Cardiac fibroblast (primary cell): Measurements from ENCODE around the gene CBL.

Experiments
- DNase-seq, 2 donors: peaks; one replicate each; pipeline versions ENCODE4 v3.0.0 to v3.0.0-alpha.2; 2010; ENCODE audit warnings: low read depth in 2 of 2
- H3K4me3 ChIP-seq, 2 donors: replicated peaks in 1 of 2; 1 replicate in 1 of 2; 2 replicates in 1 of 2; pipeline ENCODE4 v1.5.1; 2011; ENCODE audit warnings: low read depth in 2 of 2, low read length in 2 of 2, mild to moderate bottlenecking in 2 of 2, moderate library complexity in 1 of 2
- CTCF ChIP-seq: IDR thresholded peaks from one replicate; pipeline ENCODE4 v1.5.1; 2011; ENCODE audit warnings: low read depth, mild to moderate bottlenecking, low read length, inconsistent platforms

Gene CBL

GRCh38 chr11:119342362-119343130, 136.4 kb downstream of the CBL start:
- H3K4me3 ChIP-seq, result no peak overlapping the region
- no peak for DNase-seq
- TF ChIP-seq CTCF, result no peak

GRCh38 chr11:119343726-119344125, 137.6 kb downstream of the CBL start:
- no peak overlapping the region for H3K4me3 ChIP-seq
- TF ChIP-seq CTCF, result no peak
- DNase-seq, result no peak

GRCh38 chr11:119344291-119345010, 138.3 kb downstream of the CBL start:
- no peak for DNase-seq
- no peak overlapping the region for H3K4me3 ChIP-seq

GRCh38 chr11:119345685-119346084, 139.5 kb downstream of the CBL start:
- no peak for DNase-seq
- no peak for TF ChIP-seq CTCF
- H3K4me3 ChIP-seq, result no peak overlapping the region

More at GRCh38 chr11:119344291-119345010, 138.3 kb downstream of the CBL start:
- no peak for TF ChIP-seq CTCF

GRCh38 chr11:119346605-119347004, 140.5 kb downstream of the CBL start, which contains the start of gene MFRP:
Gene MFRP (minus strand): TSS chr11:119346705. CDS start chr11:119346513, 192 bp downstream.
- no peak within 1 kb of the TSS for H3K4me3 ChIP-seq
- no peak for DNase-seq
- no peak for TF ChIP-seq CTCF

- H3K4me3 ChIP-seq, result no peak overlapping the region
- no peak for DNase-seq
- TF ChIP-seq CTCF, result no peak
Observed at GRCh38 chr11:119347242-119347641, 141.1 kb downstream of the CBL start.
